ENCODE data around the gene FZD1.

FZD1 gene

GRCh38 chr7:91264046-91264923 is at the start of gene FZD1:
Gene FZD1, plus strand, starts transcription at chr7:91264433. Its CDS starts 448 bp downstream, at chr7:91264881.
- no peak for DNase-seq

DNA sequence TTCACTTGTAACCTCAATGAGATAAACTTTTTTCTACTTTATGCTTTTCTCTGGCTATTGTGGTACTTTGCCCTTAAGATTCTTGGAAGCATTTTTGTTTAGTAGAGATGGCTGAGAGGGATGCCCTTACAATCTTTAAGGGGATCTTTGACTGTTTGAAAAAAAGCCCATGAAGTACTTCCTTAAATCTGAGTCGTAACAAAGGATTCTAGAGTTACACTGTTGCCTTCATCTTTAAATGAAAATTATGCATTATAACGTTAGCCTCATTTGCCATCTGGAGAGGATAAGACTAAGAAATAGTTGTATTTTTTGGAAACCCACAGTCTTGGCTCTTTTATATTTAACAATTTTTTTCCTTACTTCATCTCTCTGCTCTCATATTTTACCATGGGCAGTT is 37.8 kb upstream of the FZD1 start:
- no peak for DNase-seq

DNA sequence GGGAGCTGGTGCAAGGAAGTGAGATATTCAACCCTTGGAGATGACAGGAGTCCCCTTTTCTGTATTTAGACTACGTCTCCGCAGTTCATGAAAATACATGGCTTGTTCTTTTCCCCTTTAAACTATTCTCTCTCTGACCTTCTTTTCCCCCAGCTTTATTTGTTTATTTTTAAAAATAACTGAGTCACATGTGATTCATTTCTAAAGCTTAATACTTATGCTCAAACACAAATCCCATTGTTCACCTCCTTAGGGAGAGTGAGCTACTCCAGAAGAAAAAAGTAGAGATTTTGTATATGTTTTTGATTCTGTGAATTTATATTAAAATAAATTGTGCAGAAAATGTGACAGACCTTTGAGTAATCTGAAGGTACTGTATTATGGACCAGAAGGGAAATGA is 35.9 kb upstream of the FZD1 start:
- DNase-seq = no peak

DNA sequence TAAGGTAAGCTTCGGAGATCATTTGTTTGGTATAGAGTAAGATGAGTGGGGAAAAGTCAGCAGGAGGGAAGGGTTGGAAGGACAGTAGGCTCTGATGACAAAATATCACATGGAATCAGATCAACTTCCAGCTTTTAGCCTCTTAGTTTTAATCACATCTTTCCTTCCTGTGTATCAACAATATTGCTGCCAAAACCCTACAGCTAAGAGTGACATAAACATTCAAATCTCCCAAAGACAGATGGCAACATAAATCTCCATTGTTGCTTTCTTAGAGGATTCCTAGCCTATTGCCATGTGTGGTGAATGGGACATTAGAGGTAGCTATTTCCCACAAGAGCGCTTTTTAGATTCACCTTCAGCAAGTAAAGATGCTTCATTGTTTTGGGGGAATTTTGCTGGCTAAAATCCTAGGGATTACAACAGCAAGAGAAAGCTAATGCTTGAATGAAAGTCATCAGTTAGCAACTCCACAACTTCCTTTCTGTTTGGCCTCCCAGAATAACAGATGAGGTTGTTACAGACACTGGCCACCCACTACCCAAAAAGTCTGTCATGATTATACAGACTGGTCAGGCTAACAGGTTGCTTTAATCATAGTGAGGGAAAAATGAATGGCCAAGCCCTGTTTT is 35.2 kb upstream of the FZD1 start:
- DNase-seq = no peak

GRCh38 chr7:91230100-91230499 is 34.1 kb upstream of the FZD1 start:
- DNase-seq = no peak

GRCh38 chr7:91230503-91230902 is 33.7 kb upstream of the FZD1 start:
- DNase-seq = no peak

- no peak for DNase-seq
Measured at GRCh38 chr7:91233212-91233611, 31.0 kb upstream of the FZD1 start.

GRCh38 chr7:91235211-91235832 is 28.9 kb upstream of the FZD1 start:
- no peak for DNase-seq

DNA sequence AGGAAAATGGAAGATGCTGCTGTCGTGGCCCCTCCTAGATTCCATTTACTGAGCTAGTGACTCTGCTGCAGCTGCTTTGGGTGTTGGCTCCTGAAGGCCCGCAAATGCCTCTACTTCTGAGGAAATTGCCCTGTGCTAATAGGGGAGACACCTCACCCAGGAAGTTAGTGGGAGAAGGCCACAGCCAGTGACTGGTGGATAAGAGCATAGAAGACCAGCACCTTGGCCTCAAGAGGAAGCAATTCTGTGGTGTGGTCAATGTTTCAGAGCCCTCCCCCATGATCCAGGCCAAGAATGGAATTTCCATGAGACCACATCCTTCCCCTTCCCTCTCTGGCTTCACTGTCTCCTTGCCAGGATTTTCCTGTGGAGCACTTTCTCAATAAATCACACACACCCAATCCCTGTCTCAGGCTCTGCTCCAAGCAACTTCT is 25.0 kb upstream of the FZD1 start:
- DNase-seq = no peak

GRCh38 chr7:91239772-91240171 is 24.5 kb upstream of the FZD1 start:
- no peak for DNase-seq

GRCh38 chr7:91240376-91240941 is 23.8 kb upstream of the FZD1 start:
- no peak for DNase-seq

GRCh38 chr7:91242097-91242844 is 22.0 kb upstream of the FZD1 start:
- DNase-seq = no peak

- no peak for DNase-seq
Measured at GRCh38 chr7:91243591-91244301, 20.5 kb upstream of the FZD1 start.

DNA sequence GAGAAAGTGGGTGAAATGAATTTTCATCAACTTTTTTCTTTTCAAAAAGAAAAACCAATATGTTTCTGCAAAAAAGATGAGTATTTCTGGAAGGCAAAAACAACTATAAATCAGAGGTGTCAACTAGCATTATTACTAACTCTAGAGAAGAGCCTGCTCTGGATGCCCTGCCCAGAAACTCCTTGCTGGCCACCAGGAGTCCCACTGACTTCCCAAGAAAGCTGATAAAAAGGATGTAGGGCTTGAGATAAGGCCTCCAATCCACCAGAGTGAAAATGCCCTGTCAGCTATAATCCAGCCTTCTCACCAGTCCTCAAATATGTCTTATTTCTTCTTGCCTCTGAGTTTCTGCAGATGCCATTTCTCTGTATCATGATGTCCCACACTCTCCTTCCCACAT is 16.7 kb upstream of the FZD1 start:
- no peak for DNase-seq

DNA sequence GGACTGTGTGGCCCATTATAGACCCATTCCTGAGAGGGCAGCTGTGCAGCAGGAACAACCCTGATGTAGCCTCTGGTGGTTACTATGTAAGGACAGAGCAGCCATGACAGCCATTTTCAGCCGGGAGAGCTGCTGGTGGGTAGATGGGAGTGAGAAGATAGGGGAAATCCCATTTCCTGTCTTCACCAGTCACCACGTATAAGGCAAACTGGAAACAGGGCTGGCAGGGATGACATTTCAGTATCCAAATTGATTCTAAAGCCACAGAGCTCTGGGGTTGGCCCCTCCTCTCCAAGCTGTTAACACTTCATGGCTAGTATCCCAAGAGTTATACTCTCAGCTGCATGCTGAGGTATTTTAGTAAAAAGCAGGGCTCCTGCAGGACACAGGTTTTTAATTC is 15.2 kb upstream of the FZD1 start:
- DNase-seq = no peak

DNA sequence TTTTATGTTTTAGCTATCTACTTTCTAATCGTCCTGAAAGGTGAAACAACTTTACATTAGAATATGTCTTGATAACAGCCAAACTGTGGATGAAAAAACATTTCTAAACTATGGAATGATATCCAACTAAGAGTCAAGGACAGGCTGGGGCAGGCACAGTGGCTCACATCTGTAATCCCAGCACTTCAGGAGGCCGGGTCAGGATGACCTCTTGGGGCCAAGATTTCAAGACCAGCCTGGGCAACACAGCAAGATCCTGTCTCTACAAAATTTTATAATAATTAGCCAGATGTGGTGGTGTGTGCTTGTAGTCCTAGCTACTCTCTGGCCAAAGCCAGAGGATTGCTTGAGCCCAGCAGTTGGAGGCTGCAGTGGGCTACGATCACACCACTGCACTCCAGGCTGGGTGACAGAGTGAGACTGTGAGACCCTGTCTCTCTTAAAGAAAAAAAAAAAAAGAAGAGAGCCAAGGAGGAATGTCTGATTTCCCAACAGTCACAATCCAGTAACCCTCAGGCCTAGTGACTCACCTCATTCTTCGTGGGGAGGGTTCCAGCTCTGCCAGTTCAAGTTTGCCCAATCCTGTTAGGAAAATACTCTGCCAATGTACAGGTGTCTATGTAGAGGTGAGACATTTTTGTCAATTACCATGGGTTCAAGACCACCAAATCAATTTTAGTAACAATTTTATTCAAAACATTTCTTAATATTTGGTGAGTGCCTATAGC is 14.6 kb upstream of the FZD1 start:
- DNase-seq = no peak

DNA sequence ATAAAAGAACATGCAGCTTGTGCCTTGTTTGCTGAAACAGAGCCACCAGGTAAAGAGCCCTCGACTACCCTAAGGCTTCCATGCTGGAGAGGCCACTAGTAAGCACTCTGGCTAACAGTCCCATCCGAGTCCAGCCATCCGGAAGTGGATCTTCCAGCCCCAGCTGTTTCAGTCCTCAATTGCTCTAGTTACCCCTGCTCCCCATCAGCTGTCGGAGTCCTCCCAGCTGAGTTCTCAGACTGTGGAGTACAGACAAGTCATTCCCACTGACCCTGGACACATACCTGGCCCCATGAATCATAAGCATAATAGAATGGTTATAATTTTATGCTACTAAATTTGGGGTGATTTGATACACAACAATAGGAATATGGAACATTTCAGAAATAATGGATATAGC is 13.5 kb upstream of the FZD1 start:
- no peak for DNase-seq

DNA sequence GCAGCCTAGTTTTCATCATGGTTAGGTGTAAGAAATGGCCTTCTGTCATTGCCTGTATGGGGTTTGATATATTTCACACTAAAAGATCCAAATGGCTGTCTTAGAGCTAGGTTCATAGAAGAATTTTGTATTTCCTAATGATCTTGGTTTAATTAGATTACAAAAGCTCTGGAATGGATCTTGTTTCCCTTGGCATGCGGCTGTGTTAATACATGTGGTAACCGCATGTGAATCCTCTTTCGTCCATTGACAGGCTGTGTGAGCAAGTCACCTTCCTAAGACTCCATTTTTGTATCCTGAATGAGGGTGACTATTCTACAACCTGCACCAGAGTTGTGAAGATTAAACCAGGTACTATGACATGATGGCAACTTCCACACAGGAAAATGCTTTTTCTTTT is 12.4 kb upstream of the FZD1 start:
- no peak for DNase-seq

DNA sequence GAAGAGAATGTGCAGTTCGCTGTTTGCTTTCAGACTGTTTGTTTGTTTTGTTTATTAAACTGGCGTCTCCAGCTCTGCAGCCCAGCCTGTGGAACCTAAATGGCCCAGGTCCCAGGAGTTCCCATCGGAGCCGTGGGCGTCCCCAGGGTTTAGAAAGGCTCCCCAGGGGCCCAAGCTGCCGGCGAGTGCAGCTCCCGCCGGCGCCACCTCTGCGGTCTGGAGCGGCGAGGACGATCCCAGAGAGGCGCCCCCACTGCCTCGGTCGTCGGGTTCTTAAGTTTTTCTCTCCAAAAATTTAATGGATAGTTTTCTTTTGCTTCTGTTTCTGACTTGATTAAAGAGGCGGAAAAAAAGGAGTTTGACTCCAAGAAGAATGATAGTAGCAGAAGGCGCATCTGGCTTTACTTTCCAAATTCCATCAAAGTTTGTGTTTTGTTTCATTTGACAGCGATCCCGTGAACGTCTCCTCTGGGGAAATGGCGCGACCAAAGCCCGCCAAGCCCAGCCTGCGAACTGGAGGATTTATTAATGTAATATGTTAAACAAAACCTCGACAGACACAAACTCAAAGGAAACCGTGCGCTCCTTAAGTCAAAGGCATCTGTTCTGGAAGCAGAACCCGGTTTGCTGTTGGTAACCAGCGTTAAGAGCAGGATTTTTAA is 718 bp upstream of the FZD1 start:
- DNase-seq = no peak

GRCh38 chr7:91264924-91265681 is 870 bp downstream of the FZD1 start:
- no peak for DNase-seq

All from activated CD8-positive, alpha-beta memory T cell treated with anti-CD3 and anti-CD28 coated beads, Interleukin-2, amount 50 U/mL, for 4 hours (primary cell).